ENCODE results near the gene PTBP3.

- TF ChIP-seq POLR2A (IDR thresholded peaks at IDR 0.05; ENCODE audit: low read length) (no peak), GATA1 (IDR thresholded peaks at IDR 0.05; ENCODE audit: low read depth, low read length) (no peak)
Observed at GRCh38 chr9:112188884-112189283, 144.5 kb downstream of the PTBP3 start.

Measured in erythroblast (primary cell).